Measurements from ENCODE around the gene ADAR. TPM values are rescaled to one million over a fixed set of nuclear protein-coding genes. Genes with fewer than 3 reads are reported as not detected.

Gene ADAR
- total and polyA plus RNA-seq, 12 donors: 18.5 to 160 (median 123) TPM

GRCh38 chr1:154621875-154622274 is 13.9 kb upstream of the ADAR start:
- WGBS, 4 donors: 81 to 94% (median 90%) methylated on average over 5 of the region's 5 CpGs
- H3K4me1 ChIP-seq (replicated peaks in 1 of 2): peaks cover 11 to 19% of the 10 kb centered on the region in 2 donors

DNA sequence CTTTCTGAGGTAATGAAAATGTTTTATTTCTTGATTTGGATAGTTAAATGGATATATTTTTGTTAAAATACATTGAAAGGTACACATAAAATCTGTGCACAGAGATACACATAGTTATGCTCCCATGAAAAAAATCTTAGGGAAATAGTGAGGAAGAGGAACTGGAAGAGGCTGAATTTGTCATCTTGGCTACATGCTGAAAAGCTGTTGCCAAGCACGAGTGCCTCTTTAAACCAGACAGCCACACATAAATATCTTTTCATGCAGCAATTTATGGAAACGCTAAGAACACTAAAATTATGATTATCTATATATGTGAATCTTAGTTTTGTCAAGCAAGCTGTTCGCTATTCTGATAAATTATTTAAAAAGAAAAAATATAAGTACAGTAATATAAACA is 12.8 kb upstream of the ADAR start:
- WGBS, 4 donors: 64 to 77% (median 71%) methylated on average over 3 of the region's 3 CpGs
- H3K9me3 ChIP-seq (replicated peaks in 1 of 3): no peaks in the 10 kb centered on the region
- TF ChIP-seq, protein P1, sequence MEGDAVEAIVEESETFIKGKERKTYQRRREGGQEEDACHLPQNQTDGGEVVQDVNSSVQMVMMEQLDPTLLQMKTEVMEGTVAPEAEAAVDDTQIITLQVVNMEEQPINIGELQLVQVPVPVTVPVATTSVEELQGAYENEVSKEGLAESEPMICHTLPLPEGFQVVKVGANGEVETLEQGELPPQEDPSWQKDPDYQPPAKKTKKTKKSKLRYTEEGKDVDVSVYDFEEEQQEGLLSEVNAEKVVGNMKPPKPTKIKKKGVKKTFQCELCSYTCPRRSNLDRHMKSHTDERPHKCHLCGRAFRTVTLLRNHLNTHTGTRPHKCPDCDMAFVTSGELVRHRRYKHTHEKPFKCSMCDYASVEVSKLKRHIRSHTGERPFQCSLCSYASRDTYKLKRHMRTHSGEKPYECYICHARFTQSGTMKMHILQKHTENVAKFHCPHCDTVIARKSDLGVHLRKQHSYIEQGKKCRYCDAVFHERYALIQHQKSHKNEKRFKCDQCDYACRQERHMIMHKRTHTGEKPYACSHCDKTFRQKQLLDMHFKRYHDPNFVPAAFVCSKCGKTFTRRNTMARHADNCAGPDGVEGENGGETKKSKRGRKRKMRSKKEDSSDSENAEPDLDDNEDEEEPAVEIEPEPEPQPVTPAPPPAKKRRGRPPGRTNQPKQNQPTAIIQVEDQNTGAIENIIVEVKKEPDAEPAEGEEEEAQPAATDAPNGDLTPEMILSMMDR (IDR thresholded peaks at IDR 0.05): no peak
- no peak for TF ChIP-seq POLR2A (IDR thresholded peaks at IDR 0.05)
- no peak overlapping the region for H3K27ac ChIP-seq
- intact Hi-C loops (cut with DNase I): no loop called here
- no peaks in the 10 kb centered on the region for H3K36me3 ChIP-seq (replicated peaks in 1 of 2)
- no peaks in the 10 kb centered on the region for H3K27me3 ChIP-seq
- no peak overlapping the region for H3K4me3 ChIP-seq
- peaks cover 7 to 12% of the 10 kb centered on the region in 2 donors for H3K4me1 ChIP-seq (replicated peaks in 1 of 2)
- no peak for DNase-seq

More at GRCh38 chr1:154621875-154622274, 13.9 kb upstream of the ADAR start:
- Histone ChIP-seq H3K36me3 (replicated peaks in 1 of 2) (no peaks in the 10 kb centered on the region), H3K27ac (no peak overlapping the region), H3K27me3 (no peaks in the 10 kb centered on the region), H3K9me3 (replicated peaks in 1 of 3) (no peaks in the 10 kb centered on the region), H3K4me3 (no peak overlapping the region)
- intact Hi-C loops (cut with DNase I): no loop called here
- no peak for DNase-seq
- TF ChIP-seq, protein P1 (IDR thresholded peaks at IDR 0.05): no peak
- no peak for TF ChIP-seq POLR2A (IDR thresholded peaks at IDR 0.05)

GRCh38 chr1:154619181-154619948 is 11.4 kb upstream of the ADAR start:
- no peak for DNase-seq
- Histone ChIP-seq H3K36me3 (replicated peaks in 1 of 2) (no peaks in the 10 kb centered on the region), H3K9me3 (replicated peaks in 1 of 3) (no peaks in the 10 kb centered on the region), H3K27me3 (no peaks in the 10 kb centered on the region), H3K4me3 (no peak overlapping the region), H3K27ac (no peak overlapping the region), H3K4me1 (replicated peaks in 1 of 2) (peaks cover 7 to 26% of the 10 kb centered on the region in 2 donors)
- TF ChIP-seq POLR2A (IDR thresholded peaks at IDR 0.05): no peak
- TF ChIP-seq, protein P1 (IDR thresholded peaks at IDR 0.05): no peak
- intact Hi-C loops (cut with DNase I): no loop called here
- WGBS, 4 donors: 86 to 91% (median 90%) methylated on average over 5 of the region's 5 CpGs

DNA sequence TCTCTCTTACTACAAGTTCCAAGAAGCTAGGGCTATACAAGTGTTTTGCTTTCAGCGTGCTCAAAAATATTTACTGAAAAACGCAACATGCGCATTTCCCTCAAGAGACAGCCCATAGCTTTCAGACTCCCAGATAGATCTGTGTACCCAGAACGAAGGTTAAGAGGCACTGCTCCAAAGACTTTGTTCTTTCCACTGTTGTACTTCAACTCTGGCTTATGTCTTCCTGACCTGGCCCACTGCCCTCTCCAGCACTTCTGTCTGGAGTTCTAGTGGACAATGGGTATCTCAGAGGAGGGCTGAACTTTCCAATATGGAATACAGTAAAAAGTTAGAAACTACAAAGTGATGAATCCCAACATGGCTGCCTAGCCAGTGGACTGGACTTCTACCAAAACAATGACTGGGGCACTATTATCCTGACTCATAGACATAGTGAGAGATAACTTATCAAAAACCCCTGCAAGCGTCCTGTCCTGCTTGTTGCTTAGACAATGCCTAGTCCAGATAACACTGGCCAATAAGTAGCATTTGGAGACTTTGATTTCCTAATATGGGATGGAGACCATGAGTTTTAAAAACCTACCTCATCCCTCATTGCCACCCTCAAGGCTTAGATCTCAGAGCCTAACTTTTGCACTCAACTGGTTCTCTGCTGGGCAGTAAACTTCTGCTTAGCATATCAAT is 8.8 kb upstream of the ADAR start:
- H3K36me3 ChIP-seq (replicated peaks in 1 of 2): no peaks in the 10 kb centered on the region
- H3K9me3 ChIP-seq (replicated peaks in 1 of 3): no peaks in the 10 kb centered on the region
- peaks cover 7 to 27% of the 10 kb centered on the region in 2 donors for H3K4me1 ChIP-seq (replicated peaks in 1 of 2)
- H3K27me3 ChIP-seq: no peaks in the 10 kb centered on the region
- intact Hi-C loops (cut with DNase I): no loop called here
- WGBS, 4 donors: 79 to 85% (median 82%) methylated on average over 5 of the region's 5 CpGs
- peak overlapping the region in 1 of 5 donors; percentile 2 for H3K27ac ChIP-seq
- no peak for DNase-seq
- H3K4me3 ChIP-seq: no peak overlapping the region
- TF ChIP-seq, protein P1 (IDR thresholded peaks at IDR 0.05): no peak
- no peak for TF ChIP-seq POLR2A (IDR thresholded peaks at IDR 0.05)

Data from adrenal gland (tissue), 12 donors.